Keratinocyte (primary cell): ENCODE data around the gene TPBGL.

ENCODE experiments used
- CTCF ChIP-seq, 3 experiments: IDR thresholded peaks in 1 of 3; conservative IDR thresholded peaks in 1 of 3; optimal IDR thresholded peaks in 1 of 3; 2 replicates in 2 of 3; 3 replicates in 1 of 3; pipeline versions ENCODE3 to v1.5.1; 2011; ENCODE audit warnings: low read length in 3 of 3, mild to moderate bottlenecking in 3 of 3, moderate library complexity in 2 of 3, control low read depth in 1 of 3, inconsistent platforms in 1 of 3; ENCODE audit not compliant: insufficient read depth in 2 of 3; ENCODE audit errors: extremely low read depth in 1 of 3
- EZH2 ChIP-seq: IDR thresholded peaks from one replicate; pipeline ENCODE4 v1.6.1; 2012; ENCODE audit warnings: inconsistent platforms, mild to moderate bottlenecking, low read length, moderate library complexity

DNA sequence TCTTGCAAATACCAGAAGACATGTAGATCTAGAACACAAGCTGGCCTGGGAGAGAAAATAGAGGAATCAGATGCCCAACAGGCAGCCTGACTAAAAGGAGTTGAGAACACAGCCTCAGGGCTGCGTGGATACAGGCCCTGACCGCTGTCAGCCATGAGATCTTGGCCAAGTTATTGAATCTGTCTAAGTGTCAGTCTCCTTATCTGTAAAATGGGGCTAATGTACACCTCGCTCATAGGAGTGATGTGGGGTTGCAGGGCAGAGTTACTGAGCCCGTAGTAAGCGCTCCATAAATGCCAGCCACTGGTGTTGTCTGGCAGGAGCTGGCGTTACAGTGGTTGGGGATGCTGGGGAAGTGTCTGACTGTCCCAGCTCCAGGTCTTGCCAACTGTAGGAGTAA is 38.4 kb upstream of the TPBGL start:
- TF ChIP-seq CTCF (optimal IDR thresholded peaks at IDR 0.05 in 1 of 3, IDR thresholded peaks at IDR 0.05 in 1 of 3, conservative IDR thresholded peaks at IDR 0.05 in 1 of 3; ENCODE audit: extremely low read depth in 1 of 3, insufficient read depth in 2 of 3, low read length in 3 of 3) (no peak), EZH2 (no peak)
